Occipital lobe (tissue), 2 donors: ENCODE results near the gene PLVAP. TPM values are rescaled to one million over a fixed set of nuclear protein-coding genes. Genes with fewer than 3 reads are reported as not detected.
A peak's percentile ranks its signal among the peaks of the same experiment; 100 is the strongest.

ENCODE experiments used
- DNase-seq: peaks from one replicate; lab custom pipeline; 2025; lab: John Stamatoyannopoulos, UW
- total RNA-seq: library from RNA; depleted of rRNA; stranded (reverse); fragments of >200 nt; gene quantifications from one replicate; pipeline ENCODE4 v1.2.3, GENCODE V29; 2014

The PLVAP gene, protein sequence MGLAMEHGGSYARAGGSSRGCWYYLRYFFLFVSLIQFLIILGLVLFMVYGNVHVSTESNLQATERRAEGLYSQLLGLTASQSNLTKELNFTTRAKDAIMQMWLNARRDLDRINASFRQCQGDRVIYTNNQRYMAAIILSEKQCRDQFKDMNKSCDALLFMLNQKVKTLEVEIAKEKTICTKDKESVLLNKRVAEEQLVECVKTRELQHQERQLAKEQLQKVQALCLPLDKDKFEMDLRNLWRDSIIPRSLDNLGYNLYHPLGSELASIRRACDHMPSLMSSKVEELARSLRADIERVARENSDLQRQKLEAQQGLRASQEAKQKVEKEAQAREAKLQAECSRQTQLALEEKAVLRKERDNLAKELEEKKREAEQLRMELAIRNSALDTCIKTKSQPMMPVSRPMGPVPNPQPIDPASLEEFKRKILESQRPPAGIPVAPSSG
- total RNA-seq: 0.94 TPM

DNA sequence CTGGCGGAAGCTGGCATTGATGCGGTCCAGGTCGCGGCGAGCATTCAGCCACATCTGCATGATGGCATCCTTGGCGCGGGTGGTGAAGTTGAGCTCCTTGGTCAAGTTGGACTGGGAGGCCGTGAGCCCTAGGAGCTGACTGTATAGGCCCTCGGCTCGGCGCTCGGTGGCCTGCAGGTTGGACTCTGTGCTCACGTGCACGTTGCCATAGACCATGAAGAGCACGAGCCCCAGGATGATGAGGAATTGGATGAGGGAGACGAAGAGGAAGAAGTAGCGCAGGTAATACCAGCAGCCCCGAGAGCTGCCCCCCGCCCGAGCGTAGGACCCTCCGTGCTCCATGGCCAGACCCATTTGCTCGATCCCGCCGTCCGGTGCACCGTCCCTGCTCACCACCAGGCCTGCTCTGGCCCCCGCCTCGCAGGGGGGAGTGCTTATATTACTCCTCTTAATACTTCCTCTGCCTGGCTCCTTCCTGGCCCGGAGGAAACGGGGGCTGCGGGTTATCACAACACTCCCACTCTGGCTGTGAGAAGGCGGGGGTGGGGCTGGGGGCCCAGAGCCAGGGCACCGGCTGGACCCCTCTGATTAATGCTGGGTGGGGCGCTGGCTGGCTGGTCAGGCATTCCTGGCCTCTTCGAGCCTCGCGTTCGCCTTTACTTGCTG, at the start of gene PLVAP:
Gene PLVAP, minus strand, starts transcription at position 408 of the 666 bp plus-strand sequence. Its CDS starts 54 bp downstream, at position 354.
- DNase-seq: no peak

DNA sequence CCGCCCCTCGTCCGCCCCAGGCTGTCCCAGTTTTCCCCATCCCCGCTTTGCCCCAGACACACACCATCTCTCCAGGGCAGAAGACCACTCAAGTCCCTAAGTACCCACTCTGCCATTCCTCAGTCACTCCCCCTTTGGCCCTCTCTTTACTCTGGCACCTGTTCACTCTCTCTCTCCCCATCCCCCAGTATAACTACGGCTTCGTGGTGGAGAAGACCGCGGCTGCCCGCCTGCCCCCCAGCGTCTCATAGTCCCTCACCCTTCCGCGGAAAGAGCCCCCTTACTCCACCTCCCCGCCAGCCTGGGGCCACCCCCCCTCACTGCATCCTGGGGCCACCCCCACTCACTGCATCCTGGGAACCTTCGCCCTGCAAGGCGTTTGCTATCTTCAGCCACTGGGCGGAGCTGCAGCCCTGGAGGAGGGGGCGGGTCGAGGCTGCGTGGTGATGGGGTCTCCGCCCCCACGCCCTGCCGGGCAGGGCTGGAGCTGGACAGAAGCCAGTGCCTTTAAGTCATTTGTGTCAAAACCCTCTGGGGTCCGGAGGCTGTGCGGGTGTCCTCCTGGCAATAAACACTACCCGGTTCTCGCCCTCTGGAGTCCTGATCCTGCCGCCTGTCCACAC, 47.7 kb upstream of the PLVAP start:
- peak; percentile 5 for DNase-seq

DNA sequence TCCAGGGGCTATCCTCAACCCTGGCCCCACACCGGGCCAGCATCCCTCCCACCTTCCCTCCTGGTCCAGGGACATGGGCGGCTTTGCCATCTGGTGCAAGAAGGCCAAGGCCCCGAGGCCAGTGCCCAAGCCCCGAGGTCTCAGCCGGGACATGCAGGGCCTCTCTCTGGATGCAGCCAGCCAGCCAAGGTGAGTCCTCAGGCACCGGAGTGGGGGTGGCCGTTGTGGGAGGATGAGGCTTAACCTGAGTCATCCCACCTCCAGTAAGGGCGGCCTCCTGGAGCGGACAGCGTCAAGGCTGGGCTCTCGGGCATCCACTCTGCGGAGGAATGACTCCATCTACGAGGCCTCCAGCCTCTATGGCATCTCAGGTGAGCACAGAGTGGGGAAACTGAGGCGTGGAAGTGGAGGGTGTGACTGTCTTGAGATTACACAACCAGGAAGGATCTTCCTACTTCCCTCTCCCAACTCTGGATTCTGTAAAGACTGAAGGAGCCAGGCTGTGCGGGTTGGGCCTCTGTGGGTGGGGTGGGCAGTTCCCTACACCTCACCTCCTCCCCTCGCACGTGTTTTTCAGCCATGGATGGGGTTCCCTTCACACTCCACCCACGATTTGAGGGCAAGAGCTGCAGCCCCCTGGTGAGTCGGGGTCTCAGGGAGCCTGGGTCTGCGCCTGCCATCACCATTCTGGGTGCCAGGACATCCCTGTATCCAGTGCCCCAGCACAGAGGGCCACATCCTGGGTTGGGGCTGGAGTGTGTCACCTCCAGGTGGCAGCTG, 46.5 kb upstream of the PLVAP start:
- DNase-seq: no peak

DNA sequence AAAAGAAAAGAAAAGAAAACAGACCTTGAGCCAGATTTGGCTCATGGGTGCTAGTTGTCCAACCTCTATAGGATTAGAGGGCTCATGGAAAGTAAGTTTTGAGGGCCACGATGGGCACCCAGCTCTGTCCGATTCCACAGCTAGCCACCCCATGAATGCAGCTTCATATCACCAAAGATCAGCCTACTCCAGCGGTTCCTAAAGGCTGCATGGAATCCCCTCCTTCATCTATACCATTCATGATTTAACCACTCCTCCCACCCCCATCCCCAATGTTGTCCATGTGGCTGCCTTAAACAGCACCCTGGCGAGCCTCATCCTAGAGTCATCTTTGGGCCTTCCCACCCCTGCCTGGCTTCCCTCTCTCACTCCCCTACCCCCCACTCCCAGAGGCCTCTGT, 44.8 kb upstream of the PLVAP start:
- DNase-seq: no peak

DNA sequence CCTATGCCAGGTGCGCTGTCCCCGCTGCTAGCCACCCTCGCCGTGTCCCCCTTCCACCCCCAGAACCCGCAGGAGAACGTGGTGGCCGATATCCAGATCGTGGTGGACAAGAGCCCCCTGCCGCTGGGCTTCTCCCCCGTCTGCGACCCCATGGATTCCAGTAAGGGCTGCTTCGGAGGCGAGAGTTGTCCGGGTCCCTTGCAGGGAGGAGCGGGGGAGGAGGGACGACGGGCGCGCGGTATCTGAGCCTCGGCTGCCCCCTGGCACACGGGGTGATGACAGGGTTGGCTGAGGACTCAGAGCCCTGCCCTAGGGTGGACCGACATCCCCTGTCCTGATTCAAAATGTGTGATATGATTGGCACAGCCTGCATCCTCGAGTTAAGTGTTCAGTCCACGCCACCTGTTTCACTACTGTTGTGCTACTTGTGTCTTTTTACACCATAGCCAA, 43.4 kb upstream of the PLVAP start:
- no peak for DNase-seq

DNA sequence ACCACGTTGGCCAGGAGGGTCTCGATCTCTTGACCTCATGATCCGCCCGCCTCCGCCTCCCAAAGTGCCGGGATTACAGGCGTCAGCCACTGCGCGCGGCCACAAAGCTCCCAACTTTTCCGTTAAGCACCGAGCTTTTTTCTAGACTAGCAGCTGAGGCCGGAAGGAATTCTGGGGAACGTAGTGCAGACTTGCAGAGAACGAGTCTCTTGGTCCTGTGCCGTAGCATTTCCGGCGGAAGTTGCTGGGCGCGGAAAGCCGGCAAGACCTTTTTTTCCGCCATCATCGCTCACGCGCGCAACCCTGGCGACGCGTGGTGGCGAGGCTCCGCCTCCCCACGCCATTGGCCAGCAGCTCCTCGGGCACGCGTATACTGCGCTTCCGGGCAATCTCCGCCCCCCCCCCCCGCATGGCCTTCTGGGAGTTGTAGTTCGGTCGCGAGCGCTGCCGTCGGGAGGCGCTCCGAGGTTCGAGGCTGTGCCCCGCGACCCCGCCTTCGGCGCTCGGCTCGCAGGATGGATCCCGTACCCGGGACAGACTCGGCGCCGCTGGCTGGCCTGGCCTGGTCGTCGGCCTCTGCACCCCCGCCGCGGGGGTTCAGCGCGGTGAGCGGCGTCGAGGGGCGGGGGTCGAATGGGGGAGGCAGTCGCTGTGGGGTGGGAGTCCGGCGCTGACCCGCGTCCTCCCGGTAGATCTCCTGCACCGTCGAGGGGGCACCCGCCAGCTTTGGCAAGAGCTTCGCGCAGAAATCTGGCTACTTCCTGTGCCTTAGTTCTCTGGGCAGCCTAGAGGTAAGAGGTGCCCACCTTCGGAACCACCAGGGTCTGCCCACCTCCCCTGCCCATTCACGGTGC, 42.7 kb upstream of the PLVAP start, which contains the start of gene MVB12A:
Gene MVB12A, plus strand, starts transcription at position 427 of the 854 bp plus-strand sequence. Its CDS starts 89 bp downstream, at position 516.
- DNase-seq: peak; percentile 96

DNA sequence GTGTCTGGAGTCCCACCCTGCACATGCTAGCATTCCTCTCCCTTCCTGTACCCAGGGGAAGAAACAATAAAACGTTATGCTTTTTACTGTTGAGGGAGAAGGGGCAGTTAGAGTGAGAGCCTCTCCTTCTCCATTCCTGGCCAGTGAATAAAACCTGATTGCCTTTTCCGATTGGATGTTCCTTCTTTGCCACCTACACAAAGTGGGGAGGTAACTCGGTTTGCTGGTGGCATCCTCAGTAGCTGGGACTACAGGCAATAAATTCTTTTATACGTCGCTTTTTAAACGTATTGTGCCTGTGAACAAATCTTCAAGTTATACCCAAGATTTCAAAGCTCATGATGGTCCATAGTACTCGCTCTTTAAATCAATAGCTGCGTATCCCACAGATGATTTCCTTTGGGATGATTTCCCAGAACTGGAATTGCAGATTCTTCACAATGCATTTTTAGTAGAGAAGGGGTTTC, 42.0 kb upstream of the PLVAP start:
- no peak for DNase-seq

DNA sequence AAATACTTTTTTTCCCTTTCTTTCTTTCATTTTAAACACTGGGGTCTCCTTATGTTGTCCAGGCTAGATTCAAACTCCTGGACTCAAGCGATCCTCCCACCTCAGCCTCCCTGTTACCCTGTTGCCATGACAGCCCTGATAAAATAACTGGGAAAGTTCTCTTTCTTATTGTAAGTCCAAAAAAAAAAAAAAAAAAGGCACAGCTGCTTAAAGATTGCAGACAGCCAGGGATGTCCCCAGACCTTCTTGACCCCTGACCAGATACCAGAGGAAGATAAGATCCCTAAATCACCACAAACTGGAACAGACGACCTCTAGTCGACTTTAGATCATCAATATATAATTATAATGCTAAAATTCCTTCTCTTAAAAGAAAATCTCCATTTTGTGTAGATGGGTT, 41.6 kb upstream of the PLVAP start:
- DNase-seq: no peak

DNA sequence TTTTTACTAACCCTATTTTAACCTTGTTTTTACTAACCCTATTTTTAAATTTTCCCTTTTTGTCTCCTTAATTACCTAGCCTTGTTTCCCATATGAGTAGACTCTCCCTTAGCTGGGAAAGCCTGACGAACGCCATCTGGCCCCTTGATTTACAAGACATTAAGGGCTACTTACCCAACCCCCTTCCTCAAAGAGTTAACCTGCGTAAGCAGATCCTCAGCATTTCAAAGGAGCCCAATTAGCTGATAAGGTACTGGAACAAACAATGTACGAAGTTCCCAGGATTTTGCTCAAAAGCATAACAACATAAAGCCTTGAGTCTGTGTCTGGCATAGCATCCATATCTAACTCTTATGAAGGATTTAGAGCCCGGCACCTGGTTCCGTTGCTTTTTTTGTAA, 38.0 kb upstream of the PLVAP start:
- DNase-seq: no peak

DNA sequence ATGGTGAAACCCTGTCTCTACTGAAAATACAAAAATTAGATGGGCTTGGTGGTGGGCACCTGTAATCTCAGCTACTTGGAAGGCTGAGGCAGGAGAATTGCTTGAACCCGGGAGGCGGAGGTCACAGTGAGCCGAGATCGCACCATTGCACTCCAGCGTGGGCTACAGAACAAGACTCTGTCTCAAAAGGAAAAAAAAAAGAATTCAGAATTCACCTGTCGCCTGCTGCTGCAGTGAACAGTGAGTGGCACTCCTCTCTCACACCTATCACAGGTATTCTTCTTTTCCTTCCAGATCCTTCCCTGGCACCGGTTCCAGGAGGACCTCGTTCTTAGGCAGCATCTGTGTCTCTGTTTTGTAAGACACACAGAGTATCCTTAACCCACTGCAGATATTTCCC, 37.0 kb upstream of the PLVAP start:
- DNase-seq: no peak

DNA sequence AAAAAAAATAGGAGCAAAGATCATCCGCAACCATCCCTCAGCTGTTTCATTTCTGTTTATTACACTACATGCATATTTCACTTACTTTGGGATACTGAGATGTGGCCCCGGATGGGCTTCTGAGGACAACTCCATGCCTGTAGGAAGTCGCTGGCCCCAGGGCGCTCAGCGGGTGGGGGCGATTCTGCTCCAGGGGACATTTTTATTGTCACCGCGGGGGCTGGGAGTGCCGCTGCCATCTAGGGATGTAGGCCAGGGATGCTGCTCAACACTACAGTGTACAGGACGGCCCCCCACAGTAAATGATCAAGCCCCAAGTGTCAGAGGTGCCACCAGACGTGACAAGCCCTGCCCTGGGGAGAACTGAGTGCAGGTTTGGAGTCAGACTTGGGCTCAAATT, 34.7 kb upstream of the PLVAP start:
- DNase-seq: no peak

DNA sequence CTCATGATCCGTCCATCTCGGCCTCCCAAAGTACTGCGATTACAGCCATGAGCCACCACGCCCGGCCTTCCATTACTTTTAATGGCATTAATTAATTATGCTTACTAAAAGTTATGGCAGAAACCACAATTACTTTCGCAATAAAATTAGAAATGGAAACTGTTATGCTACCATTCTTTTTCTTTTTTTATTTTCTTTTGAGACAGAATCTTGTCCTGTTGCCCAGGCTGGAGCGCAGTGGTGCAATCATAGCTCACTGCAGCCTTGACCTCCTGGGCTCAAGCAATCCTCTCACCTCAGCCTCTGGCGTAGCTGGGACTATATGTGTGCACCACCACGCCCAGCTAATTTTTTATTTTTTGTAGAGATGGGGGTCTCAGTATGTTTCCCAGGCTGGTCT, 32.8 kb upstream of the PLVAP start:
- DNase-seq: no peak

DNA sequence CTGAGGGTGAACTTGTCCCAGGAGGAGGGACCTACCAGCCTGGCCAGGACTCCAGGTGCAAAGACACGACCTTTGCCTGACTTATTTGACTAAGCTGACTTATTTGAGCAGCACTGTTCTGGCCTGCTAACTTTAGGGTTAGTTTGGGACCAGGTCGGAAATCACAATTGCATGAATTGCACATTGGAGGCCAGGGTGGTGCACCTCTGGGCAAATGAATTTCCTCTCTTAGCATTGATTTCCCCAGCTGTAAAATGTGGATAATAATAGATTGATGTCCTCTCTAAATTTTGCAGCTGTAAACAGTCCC, 29.7 kb upstream of the PLVAP start:
- no peak for DNase-seq

DNA sequence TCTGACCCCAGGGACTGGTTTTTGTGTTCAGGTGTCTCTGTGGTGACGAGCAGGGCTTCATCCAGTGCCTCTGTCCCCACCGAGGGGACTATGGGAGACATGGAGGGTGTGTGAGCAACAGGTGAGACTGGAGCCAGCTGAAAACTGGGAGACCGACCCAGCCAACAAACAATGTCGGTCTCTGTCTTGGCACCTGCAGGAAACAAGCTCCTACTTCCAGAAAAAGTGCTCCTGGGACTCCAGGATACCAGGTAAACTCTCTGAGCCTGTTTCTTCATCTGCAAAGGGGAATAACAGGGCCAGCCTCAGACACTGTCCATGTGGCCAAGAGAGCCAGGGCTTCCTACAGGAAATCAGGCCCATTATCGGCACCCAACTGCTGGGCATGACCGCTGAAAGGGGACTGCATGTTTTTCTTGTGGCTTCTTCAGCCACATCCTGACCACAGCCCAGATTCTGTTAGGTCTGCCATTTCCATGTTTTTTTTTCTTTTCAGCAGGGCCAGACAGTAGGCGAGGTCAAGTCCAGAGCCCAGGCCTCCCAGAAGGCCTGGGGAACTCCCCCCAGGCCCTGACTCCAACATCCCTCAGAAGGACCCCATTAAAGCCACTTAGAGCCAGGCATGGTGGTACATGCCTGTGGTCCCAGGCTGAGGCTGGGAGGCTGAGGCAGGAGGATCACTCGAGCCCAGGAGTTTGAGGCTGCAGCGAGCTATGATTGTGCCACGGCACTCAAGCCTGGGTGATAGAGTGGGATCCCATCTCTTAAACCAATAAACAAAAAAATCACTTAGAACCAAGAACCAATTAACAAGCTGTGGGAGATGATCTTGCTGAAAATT, 29.1 kb upstream of the PLVAP start:
- DNase-seq: no peak

DNA sequence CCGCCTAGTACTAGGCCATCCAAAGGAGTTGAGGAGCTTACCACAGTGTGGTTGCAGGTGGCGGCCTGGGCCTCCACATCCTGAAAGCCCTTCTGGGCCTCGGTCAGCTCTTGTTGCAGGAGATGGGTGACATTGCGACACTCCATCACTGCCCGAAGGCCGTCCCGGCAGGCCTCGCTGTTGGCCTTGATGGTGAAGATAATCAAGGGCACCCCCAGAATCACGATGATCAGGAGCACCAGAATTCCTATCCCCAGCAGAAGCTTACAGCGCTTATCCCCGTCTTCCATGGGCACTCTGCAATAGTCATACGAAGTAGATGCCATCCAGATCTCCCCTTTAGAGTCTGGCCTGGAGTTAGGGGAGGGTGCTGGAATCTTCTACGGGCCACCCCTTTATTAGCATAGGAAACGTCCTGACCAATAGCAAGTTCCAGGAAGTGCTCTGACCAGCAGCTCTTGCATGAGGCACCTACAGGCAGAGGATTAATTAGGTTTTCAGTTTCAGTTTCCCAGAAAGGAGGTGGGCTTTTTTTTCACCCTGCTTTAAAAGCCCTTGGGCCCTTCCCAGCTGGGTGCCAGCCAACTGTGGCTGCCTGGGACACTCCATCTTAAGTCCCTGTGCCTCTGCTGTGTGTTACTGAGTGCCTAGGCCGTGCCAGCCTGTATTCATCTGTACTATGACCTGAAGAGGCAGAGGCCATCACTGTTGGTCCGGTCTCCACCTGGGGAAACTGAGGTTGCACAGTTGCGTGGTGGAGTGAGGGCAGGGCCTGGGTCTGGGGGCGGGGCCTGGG, 28.3 kb upstream of the PLVAP start, which contains the start of gene BST2:
Gene BST2, minus strand, starts transcription at position 381 of the 796 bp plus-strand sequence. Its CDS starts 55 bp downstream, at position 326.
- no peak for DNase-seq

DNA sequence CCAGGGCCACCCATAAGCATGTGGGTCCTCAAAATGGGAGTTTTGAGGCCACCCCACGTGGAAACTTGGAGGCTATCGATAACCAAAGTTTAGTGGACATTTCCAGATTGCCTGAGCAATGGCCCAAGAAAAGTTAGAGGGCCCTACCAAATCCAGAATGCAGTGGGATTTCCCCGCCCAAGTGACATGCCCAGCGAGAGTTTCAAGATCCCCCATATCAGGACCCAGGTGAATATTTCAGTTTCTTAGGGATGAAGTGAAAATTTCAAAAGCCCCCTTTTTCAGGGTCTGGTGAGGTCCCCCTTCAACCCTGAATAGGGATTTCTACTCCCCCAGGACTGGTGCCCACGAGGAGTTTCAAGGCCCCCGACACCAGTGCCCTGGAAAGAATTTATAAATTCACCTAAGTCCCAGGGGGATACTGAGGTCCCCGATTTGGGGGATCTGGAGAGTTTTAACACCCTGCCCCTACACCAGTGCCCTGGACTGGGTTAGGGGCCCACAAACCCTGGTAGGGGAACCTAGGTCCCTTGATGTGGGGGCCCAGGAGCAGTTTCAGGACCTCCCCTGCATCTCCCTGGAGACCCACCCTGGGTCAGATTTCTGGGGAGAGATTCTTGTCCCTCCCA, 27.6 kb upstream of the PLVAP start:
- no peak for DNase-seq

DNA sequence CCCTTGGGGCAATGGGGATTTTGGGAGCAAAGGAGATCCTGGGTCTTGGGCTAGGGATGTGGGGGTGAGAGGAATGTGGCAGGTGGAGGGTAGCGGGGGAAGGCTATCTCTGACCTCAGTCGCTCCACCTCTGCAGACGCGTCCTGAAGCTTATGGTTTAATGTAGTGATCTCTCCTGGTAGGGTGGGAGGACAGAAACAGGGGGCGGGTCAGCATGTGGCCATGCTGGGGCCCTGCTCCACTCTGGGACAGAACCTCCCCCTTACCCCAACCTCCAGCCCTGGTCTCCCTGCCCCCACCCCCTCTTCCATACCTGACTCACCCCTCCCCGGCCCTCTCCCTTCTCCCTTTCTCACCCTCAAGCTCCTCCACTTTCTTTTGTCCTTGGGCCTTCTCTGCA, 26.9 kb upstream of the PLVAP start:
- no peak for DNase-seq
